HG03571 (cell line): ENCODE results near the gene TMEM240.
"Not testable (repeated sequence)": the region's sequence is repeated elsewhere in the genome, so short reads cannot be mapped to it uniquely, and the experiment has no call there.

Experiments
- ATAC-seq: cut with Tn5 transposase; IDR thresholded peaks from one replicate; pipeline ENCODE4 v1.9.1; 2021; ENCODE audit not compliant: unreplicated experiment

TMEM240 gene

DNA sequence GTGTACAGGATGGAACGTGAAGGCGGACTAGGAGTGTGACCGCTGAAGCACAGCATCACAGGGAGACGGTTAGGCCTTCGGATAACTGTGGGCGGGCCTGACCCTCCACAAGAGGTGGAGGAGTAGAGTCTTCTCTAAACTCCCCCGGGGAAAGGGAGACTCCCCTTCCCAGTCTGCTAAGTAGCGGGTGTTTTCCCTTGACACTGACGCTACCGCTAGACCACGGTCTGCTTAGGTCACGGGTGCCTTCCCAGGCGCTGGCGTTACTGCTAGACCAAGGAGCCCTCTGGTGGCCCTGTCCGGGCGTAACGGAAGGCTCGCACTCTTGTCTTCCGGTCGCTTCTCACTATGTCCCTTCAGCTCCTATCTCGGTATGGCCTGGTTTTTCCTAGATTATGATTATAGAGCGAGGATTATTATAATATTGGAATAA, 35.0 kb downstream of the TMEM240 start:
- ATAC-seq = not testable (repeated sequence)

DNA sequence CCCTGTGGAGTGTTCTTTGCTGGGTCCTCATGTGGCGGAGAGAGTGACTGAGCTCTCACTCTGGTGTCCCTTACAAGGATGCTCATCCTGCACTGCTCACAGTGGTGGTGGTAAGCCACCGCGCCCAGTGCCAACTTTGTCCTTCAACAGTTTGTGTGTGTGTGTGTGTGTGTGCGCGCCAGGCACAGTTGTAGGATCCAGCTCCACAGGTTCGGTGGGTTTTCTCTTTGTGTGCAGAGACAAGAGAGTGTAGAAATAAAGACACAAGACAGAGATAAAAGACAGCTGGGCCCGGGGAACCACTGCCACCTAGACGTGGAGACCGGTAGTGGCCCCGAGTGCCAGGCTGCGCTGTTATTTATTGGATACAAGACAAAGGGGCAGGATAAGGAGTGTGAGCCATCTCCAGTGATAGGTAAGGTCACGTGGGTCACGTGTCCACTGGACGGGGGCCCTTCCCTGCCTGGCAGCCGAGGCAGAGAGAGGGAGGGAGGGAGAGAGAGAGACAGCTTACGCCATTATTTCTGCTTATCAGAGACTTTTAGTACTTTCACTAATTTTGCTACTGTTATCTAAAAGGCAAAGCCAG, 35.6 kb downstream of the TMEM240 start:
- ATAC-seq = not testable (repeated sequence)

DNA sequence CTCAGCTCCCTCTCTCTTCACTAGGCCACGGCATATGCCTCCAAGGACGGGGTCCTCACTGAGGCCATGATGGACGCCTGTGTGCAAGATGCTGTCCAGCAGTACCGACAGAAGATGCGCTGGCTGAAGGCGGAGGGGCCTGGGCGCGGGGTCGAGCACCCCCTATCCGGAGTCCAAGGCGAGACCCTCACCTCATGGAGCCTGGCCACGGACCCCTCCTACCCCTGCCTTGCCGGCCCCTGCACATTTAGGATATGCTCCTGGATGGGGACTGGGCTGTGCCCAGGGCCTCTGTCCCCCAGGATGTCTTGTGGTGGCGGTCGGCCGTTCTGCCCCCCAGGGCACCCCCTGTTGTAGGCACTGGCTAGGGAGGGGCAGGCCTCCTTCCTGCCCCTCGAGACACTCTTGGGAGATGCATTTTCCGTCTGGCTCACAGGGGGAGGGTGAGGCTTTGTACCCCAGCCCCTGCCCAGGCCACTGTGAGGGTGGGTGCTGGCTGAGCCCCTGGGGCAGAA, 44.9 kb downstream of the TMEM240 start:
- ATAC-seq = not testable (repeated sequence)

DNA sequence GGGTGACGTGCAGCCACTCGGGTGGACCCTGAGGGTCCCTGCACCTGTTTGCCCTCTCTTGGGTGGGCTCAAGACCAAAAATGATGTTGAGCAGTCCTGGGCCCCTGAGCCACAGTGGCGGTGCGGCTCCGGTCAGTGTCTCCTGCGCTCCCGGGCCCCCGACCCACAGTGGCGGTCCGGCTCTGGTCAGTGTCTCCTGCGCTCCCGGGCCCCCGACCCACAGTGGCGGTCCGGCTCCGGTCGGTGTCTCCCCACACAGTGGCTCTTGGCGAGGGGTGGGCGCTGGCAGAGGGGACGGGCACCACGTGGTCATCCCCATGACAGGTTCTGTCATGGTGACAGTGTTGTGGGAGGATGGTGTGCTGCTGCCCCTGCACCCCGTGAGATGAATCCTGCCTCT, 46.1 kb downstream of the TMEM240 start:
- ATAC-seq = not testable (repeated sequence)

DNA sequence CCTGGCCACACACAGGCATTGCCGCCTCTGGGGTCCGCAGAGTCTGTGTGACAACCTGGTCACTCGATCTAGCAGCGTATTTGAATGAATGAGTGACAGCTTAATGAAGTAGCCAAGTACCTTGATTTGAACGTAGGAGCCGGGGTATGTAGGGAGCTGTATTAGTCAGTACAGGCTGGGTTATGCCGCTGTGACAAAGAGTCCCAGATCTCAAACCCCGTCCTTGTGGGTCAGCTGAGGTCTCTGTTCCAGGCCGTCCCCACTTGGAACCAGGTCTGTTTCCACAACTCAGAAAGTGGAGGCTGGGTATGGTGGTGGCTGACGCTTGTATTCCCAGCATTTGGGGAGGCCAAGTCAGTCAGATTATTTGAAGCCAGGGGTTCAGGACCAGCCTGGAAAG, 48.8 kb downstream of the TMEM240 start:
- ATAC-seq = no peak

DNA sequence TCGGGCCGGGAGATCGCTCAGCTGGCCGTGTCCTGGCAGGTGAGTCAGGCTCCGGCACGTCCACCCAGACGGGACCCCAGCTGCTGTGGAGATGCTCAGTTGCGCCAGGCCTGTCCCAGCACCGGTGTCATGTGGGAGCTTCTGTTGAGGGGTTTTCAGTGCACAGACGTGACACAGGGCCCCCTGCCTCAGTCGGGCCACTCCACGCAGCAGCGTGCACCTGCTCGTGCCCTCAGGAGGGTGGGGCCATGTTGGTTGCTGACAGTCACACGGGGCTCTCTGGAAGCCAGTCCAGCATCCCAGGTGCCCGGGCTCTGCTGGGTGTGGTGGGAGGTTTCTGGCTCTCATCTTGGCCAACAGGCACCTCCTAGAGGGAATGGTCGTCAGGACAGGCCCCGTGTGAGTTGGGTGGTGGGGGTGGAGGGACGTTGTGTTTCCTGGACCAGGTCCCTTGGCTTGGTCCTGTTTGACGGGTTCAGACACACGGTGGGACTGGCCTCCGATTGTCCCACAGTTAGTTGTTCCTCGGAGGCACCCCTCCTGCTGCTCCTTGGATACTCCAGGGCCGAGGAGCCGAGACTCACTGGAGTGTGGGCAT, 49.7 kb downstream of the TMEM240 start:
- no peak for ATAC-seq

DNA sequence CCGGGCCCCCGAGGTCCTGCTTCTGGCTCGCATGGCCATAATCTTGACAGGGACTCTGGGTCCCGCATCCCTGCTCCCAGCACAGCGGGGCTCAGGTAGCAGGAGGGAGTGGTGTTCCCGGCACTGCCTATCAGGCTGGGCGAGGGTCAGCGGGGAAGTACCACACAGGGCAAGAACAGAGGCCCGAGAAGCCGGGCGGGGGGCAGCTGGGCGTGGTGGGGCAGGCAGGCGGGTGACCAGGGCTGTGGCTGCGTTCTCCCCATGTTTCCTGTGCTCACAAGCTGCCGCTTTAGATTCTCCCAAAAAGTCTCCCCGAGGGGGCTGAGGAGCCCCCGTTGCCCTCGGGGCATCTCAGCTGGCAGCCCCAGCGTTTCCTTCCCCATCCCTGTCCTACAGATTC, 50.6 kb downstream of the TMEM240 start:
- no peak for ATAC-seq

DNA sequence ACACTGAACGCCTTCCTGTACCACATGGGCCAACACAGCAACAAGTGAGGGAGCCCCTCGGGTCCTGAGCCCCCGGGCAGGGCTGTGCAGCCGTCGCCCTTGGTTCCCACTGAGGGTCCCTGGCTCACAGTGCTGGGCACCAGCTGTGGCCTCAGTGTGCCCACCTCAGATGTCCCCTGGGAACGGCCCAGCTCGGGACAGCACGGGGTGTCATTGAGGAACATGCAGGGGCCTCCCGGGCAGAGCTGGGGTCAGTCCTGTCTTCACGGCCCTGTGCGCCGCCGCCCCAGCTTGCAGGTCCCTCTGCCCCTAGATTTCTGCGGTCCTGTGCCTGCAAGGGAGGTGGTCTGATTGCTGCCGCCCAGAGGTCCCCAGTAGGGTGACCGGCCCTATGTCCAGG, 51.2 kb downstream of the TMEM240 start:
- ATAC-seq = no peak

DNA sequence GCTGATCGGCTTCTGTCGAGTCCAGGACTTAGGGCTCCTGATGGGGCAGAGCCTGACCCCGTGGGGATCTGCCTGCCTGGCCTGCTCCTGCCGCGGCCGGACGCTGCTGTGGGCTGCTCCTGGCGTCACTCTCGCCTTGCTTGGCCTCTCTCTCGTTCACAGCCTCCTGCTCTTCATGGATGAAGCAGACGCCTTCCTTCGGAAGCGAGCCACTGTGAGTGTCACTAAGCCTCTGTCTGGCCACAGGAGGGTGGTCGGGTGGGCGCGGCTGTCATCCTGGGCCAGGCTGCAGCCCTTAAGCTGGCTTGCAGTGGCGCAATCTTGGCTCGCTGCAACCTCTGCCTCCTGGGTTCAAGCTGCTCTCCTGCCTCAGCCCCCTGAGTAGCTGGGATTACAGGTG, 52.7 kb downstream of the TMEM240 start:
- ATAC-seq = no peak

DNA sequence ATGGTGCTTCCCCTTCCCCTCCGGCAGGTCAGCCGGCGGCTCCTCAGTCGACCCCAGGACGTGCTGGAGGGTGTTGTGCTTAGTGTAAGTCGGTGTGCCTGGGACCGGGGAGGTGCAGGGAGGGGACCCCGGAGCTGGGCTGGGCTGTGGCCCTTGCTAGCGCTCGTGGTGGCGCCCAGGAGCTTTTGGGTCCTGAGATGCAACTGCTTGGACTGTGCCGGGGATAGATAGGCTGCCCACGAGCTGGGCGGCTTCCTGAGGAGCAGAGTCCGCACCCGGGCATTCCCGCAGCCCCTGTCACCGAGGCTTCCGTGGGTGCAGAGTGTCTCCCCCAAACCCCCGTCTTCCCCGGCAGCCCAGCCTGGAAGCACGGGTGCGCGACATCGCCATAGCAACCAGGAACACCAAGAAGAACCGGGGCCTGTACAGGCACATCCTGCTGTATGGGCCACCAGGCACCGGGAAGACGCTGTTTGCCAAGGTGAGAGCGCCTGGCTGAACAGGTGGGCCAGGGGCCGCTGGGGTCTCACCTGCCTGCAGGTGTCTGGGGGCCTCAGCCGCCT, 54.6 kb downstream of the TMEM240 start:
- ATAC-seq = not testable (repeated sequence)

DNA sequence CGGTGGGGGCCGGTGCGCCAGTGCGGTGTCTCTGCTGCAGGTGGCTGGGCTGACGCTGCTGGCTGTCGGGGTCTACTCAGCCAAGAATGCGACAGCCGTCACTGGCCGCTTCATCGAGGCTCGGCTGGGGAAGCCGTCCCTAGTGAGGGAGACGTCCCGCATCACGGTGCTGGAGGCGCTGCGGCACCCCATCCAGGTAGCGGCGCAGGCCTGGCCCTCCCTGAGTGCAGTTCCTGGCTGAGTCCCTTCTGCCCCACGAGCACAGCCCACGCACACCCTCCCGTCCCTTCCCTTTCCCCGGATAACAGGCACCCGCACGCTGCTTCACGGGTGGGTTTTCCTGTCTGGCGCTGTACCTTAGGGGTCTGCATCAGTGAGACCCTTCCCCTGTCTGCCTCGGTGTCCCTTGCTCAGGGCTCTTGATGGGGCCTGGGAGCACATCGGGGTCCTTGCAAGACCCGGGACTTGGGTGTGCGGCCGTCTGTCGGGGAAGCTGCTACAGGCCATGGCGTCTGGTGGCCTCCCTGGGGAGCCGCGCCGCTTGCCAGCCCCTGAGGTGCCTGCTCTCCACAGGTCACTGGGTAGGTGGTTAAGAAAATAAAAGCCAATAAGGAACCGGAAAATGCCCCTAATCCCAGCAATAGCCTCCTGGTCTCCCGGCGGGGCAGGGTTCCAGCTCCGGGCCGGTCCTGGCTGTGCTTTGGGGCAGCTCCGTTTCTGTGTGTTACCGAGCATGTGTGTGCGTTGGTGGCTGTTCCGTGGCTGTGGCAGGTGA, 55.3 kb downstream of the TMEM240 start:
- ATAC-seq = not testable (repeated sequence)
